ENCODE data around the gene RSPH9. TPM values are rescaled to one million over a fixed set of nuclear protein-coding genes. Genes with fewer than 3 reads are reported as not detected.

RSPH9 gene
- total and polyA plus RNA-seq, 2 donors (not counting 3 experiments of a cell fraction or from before 2014, with no cell fraction given): 0.18 to 0.27 TPM

GRCh38 chr6:43697421-43697820 is 52.6 kb downstream of the RSPH9 start:
- H3K4me3 ChIP-seq (replicated peaks in 1 of 3; ENCODE audit: insufficient read depth in 1 of 3, low read depth in 1 of 3, low read length in 3 of 3): no peak overlapping the region
- POLR2A ChIA-PET: interaction anchor here (1.3 kb wide), 1 partner anchor 10 kb away, joined by 3 read pairs; the partner anchor contains the start of gene MRPS18A
- no peak for FAIRE-seq
- H3K36me3 ChIP-seq (ENCODE audit: control insufficient read depth in 2 of 2, extremely low read depth in 1 of 2, insufficient read depth in 2 of 2, low read length in 2 of 2): no peaks in the 10 kb centered on the region
- no peak overlapping the region for H3K4me2 ChIP-seq (ENCODE audit: insufficient read depth, low read length)
- DNase-seq (ENCODE audit: low read depth, low spot score): no peak
- H3K9me1 ChIP-seq (replicated peaks; ENCODE audit: control insufficient read depth, extremely low read depth, insufficient read depth, low read length): no peaks in the 10 kb centered on the region
- H3K9ac ChIP-seq (replicated peaks; ENCODE audit: extremely low read depth, insufficient read depth, low read length): no peak overlapping the region
- H3K4me1 ChIP-seq (ENCODE audit: control insufficient read depth, extremely low read depth, insufficient read depth, low read length): peaks cover 30% of the 10 kb centered on the region
- no peaks in the 10 kb centered on the region for H3K9me3 ChIP-seq (replicated peaks; ENCODE audit: control insufficient read depth, insufficient read depth, low read length)
- no peaks in the 10 kb centered on the region for H3K27me3 ChIP-seq (ENCODE audit: control insufficient read depth in 2 of 2, insufficient read depth in 2 of 2, low read length in 2 of 2)
- TF ChIP-seq MYC (IDR thresholded peaks at IDR 0.05; ENCODE audit: low read depth, low read length): no peak
- no peak for TF ChIP-seq GATA2 (IDR thresholded peaks at IDR 0.05; ENCODE audit: insufficient read depth, insufficient read length, low read depth, low read length)
- no peak for TF ChIP-seq EZH2 (IDR thresholded peaks at IDR 0.05; ENCODE audit: borderline replicate concordance, low read depth, low read length, severe bottlenecking)
- TF ChIP-seq POLR2AphosphoS5 (IDR thresholded peaks at IDR 0.05; ENCODE audit: insufficient read depth, low read depth, low read length): no peak
- TF ChIP-seq CTCF (IDR thresholded peaks at IDR 0.05; ENCODE audit: extremely low read depth in 1 of 2, insufficient read depth in 1 of 2, low read depth in 1 of 2, low read length in 2 of 2): no peak
- no peak for TF ChIP-seq POLR2A (IDR thresholded peaks at IDR 0.05; ENCODE audit: low read depth, low read length)
- TF ChIP-seq JUN (IDR thresholded peaks at IDR 0.05; ENCODE audit: borderline replicate concordance, insufficient read depth, insufficient read length, low read depth): no peak
- TF ChIP-seq FOS (IDR thresholded peaks at IDR 0.05; ENCODE audit: borderline replicate concordance, insufficient read depth, low read length): no peak
- no peak for TF ChIP-seq MAX (IDR thresholded peaks at IDR 0.05; ENCODE audit: insufficient read depth, insufficient read length)
- intact Hi-C loops (cut with micrococcal nuclease): no loop called here
- dilution Hi-C loops (cut with MboI; ENCODE audit: extremely low pct_ligation_motif_present, low sequenced_read_pairs): no loop called here
- no peak overlapping the region for H2AFZ ChIP-seq (ENCODE audit: low read depth, low read length)
- no TSS peak for BruUV-seq (replicated peaks)
- no peaks in the 10 kb centered on the region for H4K20me1 ChIP-seq (replicated peaks; ENCODE audit: control insufficient read depth, extremely low read depth, insufficient read depth, low read length)
- H3K27ac ChIP-seq (ENCODE audit: insufficient read depth, low read depth, low read length): no peak overlapping the region
- CTCF ChIA-PET: interaction anchor here (0.6 to 2.7 kb wide), 2 partner anchors 30 to 66 kb away, joined by 3 to 19 read pairs; no protein-coding TSS in a partner anchor
- H3K79me2 ChIP-seq (ENCODE audit: control insufficient read depth, insufficient read depth, low read length): no peaks in the 10 kb centered on the region

All from endothelial cell of umbilical vein (primary cell).